ENCODE measurements around the gene SOX11.

SOX11 gene

DNA sequence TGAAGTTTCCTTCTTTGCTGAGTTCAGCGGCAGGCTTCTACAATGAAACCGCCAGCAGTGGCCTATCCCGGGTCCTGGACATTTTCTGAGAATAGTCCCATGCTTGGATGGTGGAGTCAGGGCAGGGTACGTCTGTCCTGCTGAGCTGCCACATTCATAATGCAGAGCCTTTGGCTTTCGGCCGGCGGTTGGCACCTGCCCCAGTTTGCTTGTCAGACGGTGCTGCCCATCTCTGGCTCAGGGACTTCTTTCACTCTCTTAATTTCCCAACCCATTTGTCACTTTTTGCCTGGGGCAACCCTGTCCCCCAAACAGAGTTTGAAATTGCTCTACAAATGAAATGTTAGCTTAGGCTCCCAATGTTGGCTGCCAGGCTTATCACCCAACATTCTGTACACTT, 57.2 kb downstream of the SOX11 start:
- H3K4me3 ChIP-seq (replicated peaks; ENCODE audit: insufficient read depth, low read length) = no peak overlapping the region
- no peak overlapping the region for H3K27ac ChIP-seq (replicated peaks)
- no peaks in the 10 kb centered on the region for H3K27me3 ChIP-seq (ENCODE audit: insufficient read depth, poor library complexity, severe bottlenecking)
- no peak for DNase-seq (ENCODE audit: low read depth in 1 of 2, low spot score in 1 of 2)
- TF ChIP-seq, protein P1, sequence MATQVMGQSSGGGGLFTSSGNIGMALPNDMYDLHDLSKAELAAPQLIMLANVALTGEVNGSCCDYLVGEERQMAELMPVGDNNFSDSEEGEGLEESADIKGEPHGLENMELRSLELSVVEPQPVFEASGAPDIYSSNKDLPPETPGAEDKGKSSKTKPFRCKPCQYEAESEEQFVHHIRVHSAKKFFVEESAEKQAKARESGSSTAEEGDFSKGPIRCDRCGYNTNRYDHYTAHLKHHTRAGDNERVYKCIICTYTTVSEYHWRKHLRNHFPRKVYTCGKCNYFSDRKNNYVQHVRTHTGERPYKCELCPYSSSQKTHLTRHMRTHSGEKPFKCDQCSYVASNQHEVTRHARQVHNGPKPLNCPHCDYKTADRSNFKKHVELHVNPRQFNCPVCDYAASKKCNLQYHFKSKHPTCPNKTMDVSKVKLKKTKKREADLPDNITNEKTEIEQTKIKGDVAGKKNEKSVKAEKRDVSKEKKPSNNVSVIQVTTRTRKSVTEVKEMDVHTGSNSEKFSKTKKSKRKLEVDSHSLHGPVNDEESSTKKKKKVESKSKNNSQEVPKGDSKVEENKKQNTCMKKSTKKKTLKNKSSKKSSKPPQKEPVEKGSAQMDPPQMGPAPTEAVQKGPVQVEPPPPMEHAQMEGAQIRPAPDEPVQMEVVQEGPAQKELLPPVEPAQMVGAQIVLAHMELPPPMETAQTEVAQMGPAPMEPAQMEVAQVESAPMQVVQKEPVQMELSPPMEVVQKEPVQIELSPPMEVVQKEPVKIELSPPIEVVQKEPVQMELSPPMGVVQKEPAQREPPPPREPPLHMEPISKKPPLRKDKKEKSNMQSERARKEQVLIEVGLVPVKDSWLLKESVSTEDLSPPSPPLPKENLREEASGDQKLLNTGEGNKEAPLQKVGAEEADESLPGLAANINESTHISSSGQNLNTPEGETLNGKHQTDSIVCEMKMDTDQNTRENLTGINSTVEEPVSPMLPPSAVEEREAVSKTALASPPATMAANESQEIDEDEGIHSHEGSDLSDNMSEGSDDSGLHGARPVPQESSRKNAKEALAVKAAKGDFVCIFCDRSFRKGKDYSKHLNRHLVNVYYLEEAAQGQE (IDR thresholded peaks at IDR 0.05; ENCODE audit: insufficient replicate concordance, low read depth) = no peak
- TF ChIP-seq SPI1 (IDR thresholded peaks at IDR 0.05; ENCODE audit: borderline replicate concordance, low read depth) = no peak
- no peak for TF ChIP-seq POLR2AphosphoS5 (IDR thresholded peaks at IDR 0.05; ENCODE audit: low read depth)
- TF ChIP-seq GABPA (IDR thresholded peaks at IDR 0.05; ENCODE audit: low read depth) = no peak
- TF ChIP-seq, protein P2, sequence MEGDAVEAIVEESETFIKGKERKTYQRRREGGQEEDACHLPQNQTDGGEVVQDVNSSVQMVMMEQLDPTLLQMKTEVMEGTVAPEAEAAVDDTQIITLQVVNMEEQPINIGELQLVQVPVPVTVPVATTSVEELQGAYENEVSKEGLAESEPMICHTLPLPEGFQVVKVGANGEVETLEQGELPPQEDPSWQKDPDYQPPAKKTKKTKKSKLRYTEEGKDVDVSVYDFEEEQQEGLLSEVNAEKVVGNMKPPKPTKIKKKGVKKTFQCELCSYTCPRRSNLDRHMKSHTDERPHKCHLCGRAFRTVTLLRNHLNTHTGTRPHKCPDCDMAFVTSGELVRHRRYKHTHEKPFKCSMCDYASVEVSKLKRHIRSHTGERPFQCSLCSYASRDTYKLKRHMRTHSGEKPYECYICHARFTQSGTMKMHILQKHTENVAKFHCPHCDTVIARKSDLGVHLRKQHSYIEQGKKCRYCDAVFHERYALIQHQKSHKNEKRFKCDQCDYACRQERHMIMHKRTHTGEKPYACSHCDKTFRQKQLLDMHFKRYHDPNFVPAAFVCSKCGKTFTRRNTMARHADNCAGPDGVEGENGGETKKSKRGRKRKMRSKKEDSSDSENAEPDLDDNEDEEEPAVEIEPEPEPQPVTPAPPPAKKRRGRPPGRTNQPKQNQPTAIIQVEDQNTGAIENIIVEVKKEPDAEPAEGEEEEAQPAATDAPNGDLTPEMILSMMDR (IDR thresholded peaks at IDR 0.05; ENCODE audit: insufficient read depth, low read length) = no peak

All from HL-60 (cell line).